HS-27A (cell line): ENCODE data around the gene ACOT7.
"Not testable (repeated sequence)": the region's sequence is repeated elsewhere in the genome, so short reads cannot be mapped to it uniquely, and the experiment has no call there.

Source experiments
- DNase-seq: peaks from one replicate; pipeline ENCODE4 v3.0.0-alpha.2; 2012; ENCODE audit warnings: low read depth, missing footprints

The ACOT7 gene

GRCh38 chr1:6310116-6310848, 83.3 kb downstream of the ACOT7 start:
- DNase-seq = no peak

GRCh38 chr1:6309564-6309963, 84.0 kb downstream of the ACOT7 start:
- DNase-seq = no peak

- DNase-seq = no peak
Observed at GRCh38 chr1:6308449-6308848, 85.1 kb downstream of the ACOT7 start.

GRCh38 chr1:6307682-6308081, 85.9 kb downstream of the ACOT7 start:
- DNase-seq = not testable (repeated sequence)

- DNase-seq = no peak
Observed at GRCh38 chr1:6307099-6307498, 86.5 kb downstream of the ACOT7 start.

- DNase-seq = no peak
Observed at GRCh38 chr1:6303397-6304012, 90.1 kb downstream of the ACOT7 start.

- no peak for DNase-seq
Observed at GRCh38 chr1:6302568-6302967, 91.0 kb downstream of the ACOT7 start.

- DNase-seq = no peak
Observed at GRCh38 chr1:6301526-6301925, 92.0 kb downstream of the ACOT7 start.

- no peak for DNase-seq
Observed at GRCh38 chr1:6300342-6301048, 93.1 kb downstream of the ACOT7 start.

GRCh38 chr1:6299557-6300165, 93.9 kb downstream of the ACOT7 start:
- DNase-seq = no peak

GRCh38 chr1:6298940-6299465, 94.6 kb downstream of the ACOT7 start:
- no peak for DNase-seq

- no peak for DNase-seq
Observed at GRCh38 chr1:6298530-6298929, 95.0 kb downstream of the ACOT7 start.

GRCh38 chr1:6295910-6296309, 97.7 kb downstream of the ACOT7 start:
- DNase-seq = no peak

GRCh38 chr1:6294890-6295556, 98.5 kb downstream of the ACOT7 start:
- DNase-seq = no peak

GRCh38 chr1:6294080-6294889, 99.3 kb downstream of the ACOT7 start:
- DNase-seq = no peak

- no peak for DNase-seq
Observed at GRCh38 chr1:6292102-6292501, 101.5 kb downstream of the ACOT7 start.

- no peak for DNase-seq
Observed at GRCh38 chr1:6288665-6289064, 104.9 kb downstream of the ACOT7 start.

GRCh38 chr1:6288026-6288425, 105.5 kb downstream of the ACOT7 start:
- DNase-seq = no peak

GRCh38 chr1:6287431-6287886, 106.1 kb downstream of the ACOT7 start:
- no peak for DNase-seq

- no peak for DNase-seq
Observed at GRCh38 chr1:6287029-6287428, 106.5 kb downstream of the ACOT7 start.

- no peak for DNase-seq
Observed at GRCh38 chr1:6286266-6286665, 107.3 kb downstream of the ACOT7 start.
